HepG2 (cell line): ENCODE data around the gene PPP1R9B.

Experiments
- ATF3 ChIP-seq: sonication (generic); formaldehyde crosslinking; IDR thresholded peaks from 2 replicates; pipeline ENCODE4 v1.4.0; 2020; ENCODE audit warnings: missing genetic modification reagents
- BCL3 ChIP-seq: sonication (generic); formaldehyde crosslinking; IDR thresholded peaks from 2 replicates; pipeline ENCODE4 v1.5.1; 2020; ENCODE audit warnings: mild to moderate bottlenecking, missing genetic modification reagents, moderate library complexity
- CTCF ChIP-seq: sonication (generic); formaldehyde crosslinking; IDR thresholded peaks from 2 replicates; pipeline ENCODE4 v1.5.0; 2020; ENCODE audit warnings: mild to moderate bottlenecking, missing genetic modification reagents, moderate library complexity
- GABPA ChIP-seq, 2 experiments: IDR thresholded peaks; 2 replicates each; pipeline ENCODE4 v1.6.1; 2011 to 2016; ENCODE audit warnings: low read depth in 2 of 2, low read length in 1 of 2, missing biosample characterization in 1 of 2, missing genetic modification characterization in 1 of 2
- IKZF5 ChIP-seq: IDR thresholded peaks from 2 replicates; pipeline ENCODE4 v1.6.1; 2018; ENCODE audit warnings: missing genetic modification reagents, mild to moderate bottlenecking, missing compliant biosample characterization
- KAT8 ChIP-seq: IDR thresholded peaks from 2 replicates; pipeline ENCODE4 v1.6.1; 2016; ENCODE audit warnings: missing genetic modification reagents, missing compliant biosample characterization
- MEIS2 ChIP-seq: sonication (generic); formaldehyde crosslinking; IDR thresholded peaks from 2 replicates; pipeline ENCODE4 v1.9.0; 2021; ENCODE audit warnings: mild to moderate bottlenecking, missing genetic modification reagents
- POLR2AphosphoS5 ChIP-seq: IDR thresholded peaks from 2 replicates; pipeline ENCODE4 v1.6.1; 2012; ENCODE audit warnings: low read depth, low read length
- RAD21 ChIP-seq: fragments of 450-650 bp; formaldehyde crosslinking; IDR thresholded peaks from 2 replicates; pipeline ENCODE4 v1.5.0; 2020; ENCODE audit warnings: mild to moderate bottlenecking
- SYNCRIP ChIP-seq: fragments of 200-400 bp; formaldehyde crosslinking; IDR thresholded peaks from 2 replicates; pipeline ENCODE4 v1.6.1; 2018; ENCODE audit warnings: mild to moderate bottlenecking, low read depth, low read length; ENCODE audit not compliant: insufficient read depth
- YEATS2 ChIP-seq: sonication (generic); formaldehyde crosslinking; IDR thresholded peaks from 2 replicates; pipeline ENCODE4 v1.4.0; 2020; ENCODE audit warnings: missing genetic modification reagents, borderline replicate concordance
- YY1 ChIP-seq: IDR thresholded peaks from 2 replicates; pipeline ENCODE4 v1.6.1; 2011; ENCODE audit warnings: low read length, low read depth, moderate library complexity, mild to moderate bottlenecking; ENCODE audit not compliant: insufficient read depth, insufficient replicate concordance
- ZBTB20 ChIP-seq: sonication (generic); formaldehyde crosslinking; IDR thresholded peaks from 2 replicates; pipeline ENCODE4 v1.8.1; 2023; ENCODE audit warnings: missing genetic modification reagents, low read depth, mild to moderate bottlenecking, borderline replicate concordance
- ZNF768 ChIP-seq: sonication (generic); formaldehyde crosslinking; IDR thresholded peaks from 2 replicates; pipeline ENCODE4 v1.4.0; 2020; ENCODE audit warnings: missing genetic modification reagents

GRCh38 chr17:50181591-50182560 lies 31.4 kb upstream of the PPP1R9B start:
- TF ChIP-seq BCL3 (CRISPR knock-in tag) (no peak), ZNF768 (CRISPR knock-in tag) (no peak), CTCF (CRISPR knock-in tag) (no peak), SYNCRIP (no peak), KAT8 (CRISPR knock-in tag) (no peak), MEIS2 (CRISPR knock-in tag) (no peak), YEATS2 (CRISPR knock-in tag) (no peak), YY1 (no peak), ZBTB20 (CRISPR knock-in tag) (no peak), IKZF5 (no peak), ATF3 (CRISPR knock-in tag) (no peak), RAD21 (no peak), GABPA (IDR thresholded peaks at IDR 0.05; ENCODE audit: low read depth, low read length) (no peak), GABPA (CRISPR knock-in tag; IDR thresholded peaks at IDR 0.05; ENCODE audit: low read depth) (no peak), POLR2AphosphoS5 (no peak)
